ENCODE measurements around the gene ABHD2.

The ABHD2 gene

GRCh38 chr15:89164712-89165211 is 76.5 kb downstream of the ABHD2 start:
- DNase-seq, result no peak

- no peak for DNase-seq
These were observed 77.4 kb downstream of the ABHD2 start for GRCh38 chr15:89165677-89166076.

- no peak for DNase-seq
These were observed 79.3 kb downstream of the ABHD2 start for GRCh38 chr15:89167267-89168176.

- DNase-seq, result no peak
These were observed 80.1 kb downstream of the ABHD2 start for GRCh38 chr15:89168316-89168833.

DNA sequence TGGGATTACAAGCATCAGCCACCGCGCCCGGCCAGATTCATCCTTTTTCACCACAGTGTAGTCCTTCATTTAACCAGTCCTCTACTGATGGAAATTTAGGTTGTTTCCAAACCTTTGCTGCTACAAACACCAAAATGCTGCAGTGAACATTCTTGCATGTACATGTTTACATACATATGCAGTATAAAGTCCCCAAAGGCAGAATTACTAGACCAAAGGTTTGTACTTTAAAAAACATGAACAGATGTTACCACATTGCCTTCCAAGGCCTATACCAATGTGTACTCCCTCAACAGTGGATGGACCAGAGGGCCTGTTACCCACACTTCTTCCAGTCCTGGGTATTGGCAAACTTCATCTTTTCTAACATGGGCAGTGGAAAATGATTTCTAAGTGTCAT is 82.1 kb downstream of the ABHD2 start:
- no peak for DNase-seq

DNA sequence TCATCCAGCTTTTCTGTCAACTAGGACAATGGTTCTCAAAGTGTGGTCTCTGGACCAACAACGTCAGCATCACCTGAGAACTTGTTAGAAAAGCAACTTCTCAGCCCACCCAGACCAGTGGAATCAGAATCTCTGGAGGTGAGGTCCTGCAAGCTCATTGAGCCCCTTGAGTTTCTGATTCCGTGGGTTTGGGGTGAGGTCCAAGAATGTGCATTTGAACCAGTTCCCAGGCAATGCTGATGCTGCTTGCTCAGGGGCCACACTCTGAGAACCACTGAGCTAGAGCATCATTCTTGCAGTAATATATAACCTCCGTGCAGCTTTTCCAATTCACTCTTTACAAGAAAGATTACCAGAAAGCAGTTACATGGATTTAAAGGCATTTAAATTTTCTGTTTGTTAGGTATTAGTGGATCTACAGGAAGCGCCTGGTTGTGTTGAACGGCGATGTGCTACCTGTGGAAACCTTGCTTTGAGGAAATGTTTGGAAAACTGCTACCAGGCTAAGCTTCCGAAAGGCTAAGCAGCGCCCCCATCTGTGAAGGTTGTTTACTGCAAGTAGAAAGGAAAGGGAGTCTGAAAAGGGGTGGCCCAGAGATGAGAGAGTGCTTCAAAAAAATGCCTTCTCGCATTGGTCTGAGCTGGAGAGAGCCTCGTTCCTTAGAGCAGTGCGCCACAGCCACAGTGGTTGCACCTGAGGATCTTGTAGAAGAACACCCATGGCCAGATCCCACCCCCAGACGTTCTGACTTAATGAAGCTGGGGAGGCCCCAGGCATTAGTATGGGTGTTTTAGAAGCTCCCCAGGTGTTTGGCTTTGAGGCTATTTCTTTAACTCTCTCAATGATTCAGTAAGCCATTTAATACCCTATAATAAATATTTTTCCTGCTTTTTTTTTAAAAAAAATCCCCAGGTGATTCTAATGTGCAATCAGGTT is 83.1 kb downstream of the ABHD2 start:
- no peak for DNase-seq

GRCh38 chr15:89172921-89173320 is 84.7 kb downstream of the ABHD2 start:
- DNase-seq, result no peak

DNA sequence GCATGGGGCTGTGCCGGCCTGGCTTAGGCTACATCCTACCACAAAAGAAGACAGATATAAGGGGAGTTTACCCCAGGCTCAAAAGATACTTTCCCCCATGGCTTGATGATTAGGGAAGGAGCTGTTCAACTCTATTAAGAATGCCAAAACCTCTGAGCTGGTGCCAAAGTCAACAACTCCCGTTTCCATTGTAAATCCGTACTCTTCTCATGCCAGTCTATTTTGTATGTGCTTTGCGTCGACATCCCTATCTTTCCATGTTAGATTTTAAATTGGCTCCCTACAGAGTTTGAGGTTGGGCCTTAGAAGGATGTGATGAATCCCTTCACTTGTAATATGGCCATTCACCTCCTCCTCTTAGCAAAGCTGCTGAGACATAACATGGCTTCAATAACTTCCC is 86.2 kb downstream of the ABHD2 start:
- no peak for DNase-seq

- DNase-seq, result no peak
These were observed 87.4 kb downstream of the ABHD2 start for GRCh38 chr15:89175617-89176191.

- no peak for DNase-seq
These were observed 88.9 kb downstream of the ABHD2 start for GRCh38 chr15:89177116-89177515.

DNA sequence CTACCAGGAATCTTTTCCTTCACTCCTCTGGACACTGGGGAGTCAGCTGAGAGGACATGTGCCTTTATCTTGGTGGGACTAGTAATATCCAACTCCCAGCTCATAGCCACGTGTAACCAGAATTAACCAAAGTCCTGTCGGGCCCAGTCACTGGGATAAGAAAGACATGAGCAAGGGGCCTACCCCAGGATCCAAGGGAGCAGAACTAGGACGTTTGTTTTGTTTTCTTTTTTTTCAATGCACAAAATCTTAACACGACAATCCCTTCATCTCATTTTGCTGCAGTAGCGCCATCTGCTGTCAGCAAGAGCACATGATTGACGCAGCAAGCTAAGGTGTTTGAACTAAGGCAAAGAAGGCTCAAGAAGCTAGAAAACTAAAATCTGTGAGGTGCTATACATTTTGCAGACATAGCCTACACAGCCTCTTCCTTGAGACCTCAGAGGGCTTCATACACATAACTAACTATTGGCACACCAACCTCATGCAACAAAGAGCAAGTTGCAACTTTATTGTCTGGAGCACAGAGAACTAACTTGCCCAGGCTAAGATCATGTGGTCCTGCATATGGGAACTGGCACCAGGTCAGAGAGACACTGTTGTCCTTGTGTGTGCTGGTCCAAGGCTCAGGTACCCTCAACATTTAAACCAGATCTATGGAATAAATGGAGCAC is 89.5 kb downstream of the ABHD2 start:
- DNase-seq, result peak; percentile 49

GRCh38 chr15:89178307-89178977 is 90.2 kb downstream of the ABHD2 start:
- DNase-seq, result no peak

DNA sequence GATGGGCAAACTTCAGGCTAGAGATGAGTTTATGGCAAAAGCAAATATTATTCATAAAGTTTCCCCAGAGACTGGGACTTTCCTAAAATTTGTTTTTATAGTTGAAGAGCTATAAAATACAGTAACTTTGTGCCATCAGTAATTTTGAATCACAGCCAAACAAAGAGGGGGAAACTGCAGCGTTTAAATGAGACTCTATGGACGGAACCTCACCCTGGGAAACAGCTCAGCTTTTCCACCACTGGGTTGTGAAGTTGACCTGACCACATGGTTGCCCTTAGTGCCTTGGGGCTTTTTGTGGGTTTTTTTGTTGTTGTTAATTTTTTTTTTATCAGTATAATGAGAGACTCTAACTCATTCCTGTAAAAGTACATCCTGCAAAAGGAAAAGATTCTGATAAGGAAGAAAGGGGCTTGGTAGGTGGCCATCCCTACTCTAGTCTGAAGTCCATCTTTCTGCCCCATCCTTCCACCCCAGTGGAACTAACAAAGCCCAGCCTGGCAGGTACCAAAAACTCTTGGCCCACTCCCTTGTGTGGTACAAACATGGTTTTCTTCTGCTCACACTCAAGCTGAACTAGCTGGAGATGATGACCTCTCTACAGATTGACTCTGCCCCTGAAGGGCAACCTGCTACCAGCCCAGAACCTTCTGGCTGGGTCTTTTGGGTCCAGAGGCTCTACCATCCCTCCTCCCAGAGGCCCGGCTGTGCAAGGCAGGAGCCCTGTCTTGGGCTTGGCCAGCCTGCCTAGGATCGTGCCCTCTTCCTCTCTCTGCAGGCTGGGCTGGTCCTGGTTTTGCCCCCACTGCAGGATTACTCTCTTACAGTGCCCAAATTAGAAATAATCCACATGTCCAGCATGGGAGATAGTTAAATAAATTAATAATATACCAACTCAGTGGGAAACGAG is 92.0 kb downstream of the ABHD2 start:
- DNase-seq, result no peak

DNA sequence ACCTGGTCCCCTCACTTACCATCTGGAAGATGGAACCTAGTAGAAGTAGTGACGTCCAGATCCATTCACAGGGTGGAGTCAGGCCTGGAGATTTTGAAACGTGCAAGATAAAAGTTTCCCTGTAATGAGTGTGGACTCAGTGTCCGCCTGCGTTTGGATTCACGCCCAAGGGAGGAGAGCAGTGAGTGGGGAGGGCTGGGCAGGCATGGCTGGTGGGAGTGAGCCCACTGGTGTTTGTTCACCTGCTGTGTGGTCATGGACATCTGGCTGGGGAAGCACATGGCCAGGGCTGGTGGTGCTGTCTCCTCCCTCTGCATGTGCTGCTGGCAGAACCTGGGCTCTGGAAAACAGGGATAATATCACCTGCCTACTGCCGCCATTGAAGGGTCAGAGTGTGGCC is 96.1 kb downstream of the ABHD2 start:
- DNase-seq, result no peak

- no peak for DNase-seq
These were observed 96.8 kb downstream of the ABHD2 start for GRCh38 chr15:89184886-89185526.

DNA sequence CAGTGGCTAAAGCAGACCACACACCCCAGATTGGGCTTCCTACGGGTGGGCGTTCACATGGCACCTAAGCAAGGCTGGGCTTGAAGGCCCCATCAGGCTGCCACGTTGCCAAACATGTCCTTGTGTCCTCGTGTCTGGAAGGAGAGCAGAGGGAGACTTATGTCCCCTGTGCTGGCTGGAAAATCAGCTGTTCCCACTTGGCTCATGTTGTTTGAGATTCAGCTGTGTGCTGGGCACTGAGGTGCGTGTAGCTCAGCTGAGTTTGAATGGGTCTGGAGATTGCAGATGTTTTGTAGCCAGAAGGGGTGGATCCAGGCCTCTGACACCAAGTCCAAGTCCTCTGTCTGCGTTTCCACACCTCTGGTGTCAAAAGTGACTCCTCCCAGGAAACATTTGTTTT is 98.5 kb downstream of the ABHD2 start:
- DNase-seq, result no peak

- no peak for DNase-seq
These were observed 99.2 kb downstream of the ABHD2 start for GRCh38 chr15:89187301-89187985.

GRCh38 chr15:89187986-89188514 is 99.8 kb downstream of the ABHD2 start:
- DNase-seq, result no peak

GRCh38 chr15:89192136-89192535 is 103.9 kb downstream of the ABHD2 start:
- DNase-seq, result no peak

All from right kidney (tissue), 1 donor.